ENCODE measurements around the gene IGFBPL1. TPM values are rescaled to one million over a fixed set of nuclear protein-coding genes. Genes with fewer than 3 reads are reported as not detected.

Gene IGFBPL1
- total RNA-seq, 4 donors from 2014 or later, result not detected

GRCh38 chr9:38421498-38422211 is 2.6 kb downstream of the IGFBPL1 start:
- H3K36me3 ChIP-seq, result no peaks in the 10 kb centered on the region
- no peak for TF ChIP-seq EP300 (IDR thresholded peaks at IDR 0.05)
- no peak for TF ChIP-seq POLR2A (IDR thresholded peaks at IDR 0.05)
- TF ChIP-seq POLR2AphosphoS5 (IDR thresholded peaks at IDR 0.05), result no peak
- TF ChIP-seq CTCF (IDR thresholded peaks at IDR 0.05), result no peak
- no peak overlapping the region for H3K4me3 ChIP-seq
- peaks cover 56% of the 10 kb centered on the region for H3K27me3 ChIP-seq
- no peak overlapping the region for H3K27ac ChIP-seq
- no peak for DNase-seq (ENCODE audit: low spot score in 2 of 2)
- H3K4me1 ChIP-seq, result peaks cover 12% of the 10 kb centered on the region
- no peaks in the 10 kb centered on the region for H3K9me3 ChIP-seq
- 75% methylated on average over 4 of the region's 9 CpGs for whole genome bisulfite sequencing

DNA sequence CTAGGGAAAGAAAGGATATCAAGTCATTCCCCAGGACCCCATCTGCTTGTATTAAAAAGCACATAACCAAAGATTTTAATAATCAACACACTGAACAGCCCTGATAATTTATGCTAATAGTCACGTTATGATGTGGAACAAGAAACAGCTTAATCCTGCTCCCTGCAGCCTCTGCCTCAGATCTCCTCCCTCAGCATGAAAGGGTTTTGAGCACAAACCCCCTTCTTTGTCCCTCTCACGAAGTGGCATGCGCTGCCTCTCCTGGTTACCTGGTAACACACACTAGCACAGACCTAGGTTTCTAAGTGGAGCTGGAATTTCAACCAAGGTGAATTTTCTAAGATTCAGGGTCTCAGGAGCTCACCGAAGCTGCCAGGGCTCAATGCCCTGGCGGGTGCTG is 5.1 kb downstream of the IGFBPL1 start:
- Histone ChIP-seq H3K27ac (no peak overlapping the region), H3K9me3 (no peaks in the 10 kb centered on the region), H3K4me1 (peaks cover 10% of the 10 kb centered on the region), H3K36me3 (no peaks in the 10 kb centered on the region), H3K4me3 (no peak overlapping the region), H3K27me3 (peaks cover 48% of the 10 kb centered on the region)
- TF ChIP-seq POLR2AphosphoS5 (IDR thresholded peaks at IDR 0.05) (no peak), POLR2A (IDR thresholded peaks at IDR 0.05) (no peak), CTCF (IDR thresholded peaks at IDR 0.05) (no peak)
- DNase-seq (ENCODE audit: low spot score in 2 of 2), result no peak
- WGBS, result 74% methylated on average over 5 of the region's 5 CpGs

DNA sequence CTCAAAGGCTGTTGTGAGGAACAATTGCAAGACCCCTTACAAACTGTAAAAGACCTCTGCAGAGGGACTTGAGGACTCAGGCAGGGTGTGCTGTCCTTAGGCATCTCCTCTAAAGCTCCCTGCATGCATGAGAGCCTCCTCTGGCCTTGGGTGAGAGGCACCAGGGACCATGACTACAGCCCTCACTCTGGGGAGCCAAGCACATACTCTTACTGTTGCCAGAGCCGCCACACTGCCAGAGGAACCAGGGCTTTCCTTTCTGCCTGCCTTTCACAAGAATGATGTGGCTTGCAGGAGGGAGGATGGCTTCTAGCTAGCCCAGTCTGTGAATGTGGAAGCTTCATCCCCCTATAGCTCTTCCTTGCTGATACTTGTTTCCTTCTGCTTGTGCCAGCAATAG is 5.9 kb downstream of the IGFBPL1 start:
- no peaks in the 10 kb centered on the region for H3K36me3 ChIP-seq
- peaks cover 48% of the 10 kb centered on the region for H3K27me3 ChIP-seq
- H3K9me3 ChIP-seq, result no peaks in the 10 kb centered on the region
- TF ChIP-seq POLR2AphosphoS5 (IDR thresholded peaks at IDR 0.05), result no peak
- TF ChIP-seq EP300 (IDR thresholded peaks at IDR 0.05), result no peak
- no peak for TF ChIP-seq POLR2A (IDR thresholded peaks at IDR 0.05)
- TF ChIP-seq CTCF (IDR thresholded peaks at IDR 0.05), result no peak
- DNase-seq (ENCODE audit: low spot score in 2 of 2), result no peak
- no peak overlapping the region for H3K4me3 ChIP-seq
- no CpG with 5 or more reads among the region's 1 CpG for WGBS
- no peak overlapping the region for H3K27ac ChIP-seq
- H3K4me1 ChIP-seq, result peaks cover 6% of the 10 kb centered on the region

DNA sequence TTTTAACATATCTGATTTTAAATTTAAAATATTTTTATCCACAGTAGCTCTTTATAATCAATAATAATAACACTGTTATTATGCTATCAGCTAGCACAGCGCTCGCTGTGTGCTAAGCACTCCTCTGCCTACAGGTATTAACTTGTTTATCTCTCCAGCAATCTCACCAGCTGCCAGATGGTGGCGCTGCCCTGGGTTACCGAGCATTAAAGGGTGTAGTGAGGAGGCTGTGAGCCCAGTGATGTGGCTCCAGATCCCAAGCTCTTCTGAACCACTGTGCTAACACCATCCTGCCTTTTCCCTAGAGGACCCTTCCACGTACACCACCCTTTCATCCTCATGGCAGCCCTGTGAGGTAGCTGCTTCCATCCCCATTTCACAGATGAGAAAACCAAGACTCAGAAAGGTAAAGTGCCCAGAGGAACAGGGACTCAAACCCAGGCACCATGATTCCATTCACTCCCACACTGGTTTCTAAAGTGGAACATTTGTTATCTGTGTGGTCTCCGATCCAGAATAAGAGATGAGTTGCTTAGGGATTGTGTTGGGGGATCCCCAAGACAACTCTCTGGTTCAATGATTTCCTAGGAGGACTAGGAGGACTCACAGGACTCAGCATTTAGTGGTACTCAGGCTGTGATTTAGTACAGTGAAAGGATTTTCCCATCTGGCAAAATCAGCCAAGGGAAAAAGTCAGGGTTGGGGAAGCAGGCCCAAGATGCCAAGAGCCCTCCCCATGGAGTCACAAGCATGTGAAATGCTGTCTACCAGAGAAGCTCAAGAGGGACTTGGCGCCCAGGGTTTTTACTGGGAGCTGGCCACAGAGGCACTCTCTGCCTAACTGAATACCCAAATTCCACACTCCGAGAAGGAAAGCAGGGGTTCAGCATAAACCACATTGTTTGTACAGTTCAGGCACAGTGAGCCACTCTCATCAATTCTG is 7.0 kb downstream of the IGFBPL1 start:
- Histone ChIP-seq H3K27ac (no peak overlapping the region), H3K9me3 (no peaks in the 10 kb centered on the region)

More for the DNA sequence above, 7.0 kb downstream of the IGFBPL1 start:
- TF ChIP-seq POLR2A (IDR thresholded peaks at IDR 0.05) (no peak), CTCF (IDR thresholded peaks at IDR 0.05) (peak in 1 of 2 donors; percentile 24)
- 69% methylated on average over 8 of the region's 8 CpGs for WGBS
- H3K4me3 ChIP-seq, result no peak overlapping the region
- peaks cover 6% of the 10 kb centered on the region for H3K4me1 ChIP-seq
- no peak for DNase-seq (ENCODE audit: low spot score in 2 of 2)
- H3K36me3 ChIP-seq, result no peaks in the 10 kb centered on the region
- peaks cover 47% of the 10 kb centered on the region for H3K27me3 ChIP-seq

All from suprapubic skin (tissue), 4 donors.